Activated T-helper 9 cell treated with anti-CD3 and anti-CD28 coated beads, Interleukin-2, amount 50 U/mL, for 16 hours (primary cell): ENCODE data around the gene NACC2.

Source experiments
- DNase-seq: peaks from one replicate; pipeline ENCODE4 v3.0.0-alpha.2; 2020; ENCODE audit warnings: low read depth

NACC2 gene

GRCh38 chr9:136092741-136093140, 2.3 kb downstream of the NACC2 start:
- no peak for DNase-seq

GRCh38 chr9:136092353-136092650, 2.8 kb downstream of the NACC2 start:
- no peak for DNase-seq

GRCh38 chr9:136091582-136092352, 3.3 kb downstream of the NACC2 start:
- no peak for DNase-seq

DNA sequence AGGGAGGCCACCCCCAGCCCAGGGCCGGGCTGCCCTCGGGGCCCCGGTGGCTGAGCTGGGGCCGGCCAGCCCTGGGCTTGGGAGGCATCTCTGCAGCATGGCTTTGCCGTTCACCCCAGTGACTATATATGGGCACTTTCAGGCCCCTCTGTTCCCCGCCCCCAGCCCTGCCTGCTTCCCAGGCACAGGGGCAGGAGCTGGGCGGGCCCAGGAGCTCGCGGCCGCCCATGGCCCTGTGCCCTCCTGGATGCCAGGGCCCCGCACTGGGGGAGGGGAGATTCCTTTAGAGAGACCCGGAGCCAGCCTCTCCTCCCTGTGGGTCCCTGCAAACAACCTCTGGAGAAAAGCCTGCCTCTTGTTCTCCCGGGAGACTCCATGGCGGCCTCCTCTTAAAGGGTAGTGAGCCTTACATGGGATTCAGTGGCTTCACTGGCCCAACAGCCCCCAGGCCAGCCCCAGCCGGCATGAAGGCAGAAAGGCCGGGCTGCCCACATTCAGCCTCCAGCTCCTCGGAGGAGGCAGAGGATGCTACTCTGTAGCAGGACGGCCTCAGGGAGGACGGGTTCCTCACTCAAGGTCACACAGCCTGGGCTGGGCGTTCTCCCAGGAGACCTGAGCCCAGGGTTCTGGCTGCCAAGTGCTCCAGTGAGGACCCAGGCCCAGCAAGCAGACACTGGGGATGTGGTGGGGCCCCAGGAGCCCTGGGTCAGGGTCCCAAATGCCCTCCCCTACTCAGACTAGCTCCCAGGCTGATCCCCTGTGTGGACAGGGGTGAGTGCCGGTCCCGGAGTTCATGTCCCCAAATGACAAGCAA, 4.1 kb downstream of the NACC2 start:
- no peak for DNase-seq

- DNase-seq: no peak
Measured at GRCh38 chr9:136090056-136090735, 4.9 kb downstream of the NACC2 start.

- no peak for DNase-seq
Measured at GRCh38 chr9:136089697-136090045, 5.4 kb downstream of the NACC2 start.

GRCh38 chr9:136088939-136089696, 6.0 kb downstream of the NACC2 start:
- DNase-seq: no peak

DNA sequence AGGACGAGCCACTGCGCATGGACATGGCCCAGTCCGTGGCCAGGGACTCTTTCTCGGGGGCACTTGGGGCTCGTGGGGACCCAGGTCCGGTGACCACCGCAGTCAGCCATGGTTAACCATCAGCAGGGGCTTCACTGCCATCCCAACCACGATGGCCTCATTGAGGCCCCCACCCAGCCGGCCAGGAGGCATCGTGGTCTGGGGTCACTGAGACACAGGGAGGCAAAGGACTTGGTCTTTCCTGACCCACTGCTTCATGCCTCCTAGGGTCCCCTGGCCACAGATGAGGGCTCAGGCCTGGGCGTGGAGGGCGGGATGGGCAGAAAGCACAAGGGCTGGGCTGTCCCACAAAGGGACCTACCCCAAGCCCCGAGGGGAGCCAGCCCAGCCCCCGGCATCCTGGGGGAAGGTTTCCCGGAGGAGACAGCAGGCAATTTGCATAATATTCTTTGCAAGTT, 6.6 kb downstream of the NACC2 start:
- no peak for DNase-seq

DNA sequence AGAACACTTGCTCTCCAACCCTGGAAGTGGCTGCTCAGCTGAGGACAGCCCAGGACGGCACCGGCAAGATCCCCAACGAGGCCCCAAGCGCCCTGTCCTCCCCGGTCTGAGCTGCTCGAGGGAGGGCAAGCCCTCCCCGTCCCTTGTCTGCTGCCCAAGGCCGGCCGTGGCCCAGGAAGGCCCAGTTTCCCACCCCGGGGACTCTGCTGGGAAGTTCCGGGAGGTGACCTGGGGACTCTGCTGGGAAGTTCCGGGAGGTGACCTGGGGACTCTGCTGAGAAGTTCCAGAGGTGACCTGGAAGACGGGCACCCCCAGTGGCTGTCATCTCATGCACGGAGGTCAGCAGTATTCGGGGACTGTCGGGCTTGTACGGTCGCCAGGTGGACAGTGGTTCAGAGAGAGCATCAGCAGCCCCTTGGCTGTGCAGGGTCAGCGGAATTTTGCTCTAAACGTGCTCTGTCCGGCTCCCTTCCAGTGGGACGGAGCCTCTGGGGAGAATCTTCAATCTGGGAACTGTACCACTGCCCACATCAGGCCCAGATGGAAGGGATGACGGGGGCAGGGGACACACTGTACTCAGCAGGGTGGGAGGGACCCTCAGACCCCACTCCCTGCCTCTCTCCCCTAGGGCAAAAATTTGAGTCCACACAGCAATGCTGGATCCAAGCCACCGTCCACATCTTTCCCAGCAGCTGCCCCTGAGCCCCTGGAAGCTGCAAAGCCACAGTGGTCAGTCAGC, 7.2 kb downstream of the NACC2 start:
- no peak for DNase-seq

- DNase-seq: no peak
Measured at GRCh38 chr9:136086951-136087740, 7.9 kb downstream of the NACC2 start.

GRCh38 chr9:136086213-136086881, 8.7 kb downstream of the NACC2 start:
- DNase-seq: no peak

GRCh38 chr9:136085815-136086212, 9.3 kb downstream of the NACC2 start:
- DNase-seq: no peak

DNA sequence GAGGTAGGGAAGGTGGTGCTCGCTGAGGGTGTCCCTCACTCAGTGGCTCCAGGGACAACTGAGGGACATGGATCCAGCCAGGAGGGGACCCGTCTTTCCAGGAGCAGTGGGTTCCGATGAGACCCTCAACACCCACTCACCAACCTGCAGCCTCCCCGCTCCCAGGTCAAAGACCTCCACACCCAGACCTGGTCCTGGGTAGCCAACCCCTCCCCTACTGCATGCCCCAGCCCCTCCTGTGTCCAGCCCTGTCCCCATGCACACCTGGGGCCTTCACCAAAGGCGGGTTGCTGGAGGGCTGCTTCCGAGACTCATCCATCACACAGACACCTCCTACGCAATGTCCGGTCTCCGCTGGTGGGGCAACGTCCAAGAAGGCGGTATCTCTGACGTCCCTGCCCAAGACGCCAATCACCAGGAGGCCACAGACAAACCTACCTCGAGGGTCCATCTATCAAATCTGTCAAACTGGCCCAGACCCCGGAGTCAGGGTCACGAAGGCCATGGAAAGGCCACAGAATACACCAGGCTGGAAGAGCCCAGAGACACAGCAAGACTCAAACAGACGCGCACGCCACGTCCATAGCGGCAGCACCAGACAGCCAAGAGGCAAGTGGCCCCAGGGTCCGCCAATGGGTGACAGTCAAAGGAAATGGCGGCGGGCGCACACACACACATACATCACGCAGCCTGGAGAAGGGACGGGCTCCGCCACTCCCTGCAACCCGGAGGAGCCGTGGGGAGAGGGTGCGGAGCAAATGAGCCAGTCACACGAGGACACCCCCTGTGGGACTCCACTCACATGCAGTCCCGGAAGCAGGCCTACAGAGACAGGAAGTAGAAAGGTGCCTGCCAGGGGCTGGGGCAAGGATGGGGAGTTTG, 10.8 kb downstream of the NACC2 start:
- no peak for DNase-seq

DNA sequence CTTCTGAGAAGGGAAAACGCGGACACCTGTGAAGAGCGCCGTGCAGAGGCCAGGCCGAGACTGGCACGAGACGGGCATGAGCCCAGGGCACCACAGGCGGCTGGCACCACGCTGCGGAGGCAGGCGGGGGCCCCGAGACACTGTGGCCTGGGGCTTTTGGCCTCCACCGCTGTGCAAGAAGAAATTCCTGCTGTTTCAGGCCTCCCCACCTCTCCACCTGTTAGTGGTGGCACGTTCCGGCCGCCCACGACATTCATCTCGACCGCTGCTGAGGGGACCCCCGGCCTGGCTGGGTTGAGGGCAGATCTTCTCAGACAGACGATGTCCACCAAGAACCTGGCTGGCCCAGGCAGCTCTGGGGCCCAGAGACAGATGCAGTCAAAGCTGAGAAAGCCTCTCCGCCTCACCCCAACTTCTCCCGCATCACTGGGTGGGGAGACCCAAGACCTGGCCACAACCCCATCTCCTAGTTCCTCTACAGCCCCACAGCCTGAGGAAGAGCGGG, 11.5 kb downstream of the NACC2 start:
- no peak for DNase-seq

- DNase-seq: no peak
Measured at GRCh38 chr9:136082496-136083361, 12.4 kb downstream of the NACC2 start.

- DNase-seq: no peak
Measured at GRCh38 chr9:136081826-136082495, 13.1 kb downstream of the NACC2 start.

DNA sequence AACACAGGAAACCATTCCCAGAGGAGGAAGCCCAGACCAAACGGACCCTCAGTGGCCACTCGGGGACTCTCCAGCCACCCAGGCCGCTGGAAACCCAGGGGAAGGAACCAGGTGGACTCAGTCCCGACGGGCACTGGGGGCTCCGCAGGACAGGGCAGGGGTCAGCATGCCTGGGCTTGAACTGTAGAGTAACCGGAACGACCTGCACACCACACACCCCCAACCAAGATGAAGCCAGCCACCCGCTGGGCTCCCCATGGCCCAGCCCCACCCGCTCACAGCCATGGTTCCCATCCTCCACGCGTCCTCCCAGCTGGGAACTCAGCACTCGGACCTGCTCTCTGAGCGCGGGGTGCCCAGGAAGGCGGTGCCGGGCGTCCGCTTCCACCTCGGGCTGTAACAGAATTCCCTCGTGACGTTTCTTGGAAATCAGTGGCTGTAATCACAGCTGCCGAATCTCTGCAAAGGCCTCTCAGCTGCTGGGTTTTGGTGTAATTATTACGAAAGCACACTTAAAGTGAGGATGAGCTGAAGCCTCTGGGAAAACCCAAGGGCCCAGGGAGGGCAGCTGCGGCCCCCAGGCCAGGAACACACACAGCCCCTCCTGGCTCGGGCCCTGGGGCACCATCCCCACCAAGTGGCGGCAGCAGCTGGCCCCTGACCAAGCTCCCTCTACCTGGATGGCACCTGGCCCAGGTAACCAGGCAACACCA, 13.8 kb downstream of the NACC2 start:
- no peak for DNase-seq
